C4-2B (cell line): ENCODE results near the gene ATG9B.

ENCODE experiments used
- H3K27ac ChIP-seq: fragments of 450-650 bp; 2 replicates; pipeline ENCODE4 v1.5.1; 2017
- CTCF ChIP-seq: fragments of 450-650 bp; conservative IDR thresholded peaks from 2 replicates; pipeline ENCODE4 v1.5.1; 2017; ENCODE audit warnings: mild to moderate bottlenecking
- ZFX ChIP-seq: fragments of 450-650 bp; IDR thresholded peaks from 2 replicates; pipeline ENCODE4 v1.6.1; 2017

Gene ATG9B

GRCh38 chr7:151006590-151007300 lies 17.5 kb downstream of the ATG9B start:
- H3K27ac ChIP-seq: no peak overlapping the region
- TF ChIP-seq ZFX (no peak), CTCF (no peak)

- TF ChIP-seq CTCF (no peak), ZFX (no peak)
- H3K27ac ChIP-seq: no peak overlapping the region
Measured at GRCh38 chr7:151005566-151005965, 18.7 kb downstream of the ATG9B start.

- TF ChIP-seq ZFX (no peak), CTCF (no peak)
- H3K27ac ChIP-seq: no peak overlapping the region
Measured at GRCh38 chr7:151003572-151003971, 20.7 kb downstream of the ATG9B start.

DNA sequence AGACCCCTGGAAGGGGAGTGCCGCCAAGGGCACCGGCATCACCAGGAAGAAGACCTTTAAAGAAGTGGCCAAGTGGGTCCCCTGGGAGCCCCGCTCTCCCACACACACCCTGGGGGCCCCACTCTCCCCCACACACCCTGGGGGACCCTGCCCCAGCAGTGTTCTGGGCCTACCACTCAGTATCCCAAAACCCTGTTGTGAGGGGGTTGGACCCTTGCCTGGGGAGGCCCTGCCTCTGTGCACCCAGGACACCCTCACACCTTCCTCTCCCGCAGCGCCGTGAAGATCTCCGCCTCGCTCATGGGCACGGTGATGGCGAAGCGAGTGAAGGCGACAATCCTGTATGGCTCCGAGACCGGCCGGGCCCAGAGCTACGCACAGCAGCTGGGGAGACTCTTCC lies 22.7 kb downstream of the ATG9B start:
- no peak for TF ChIP-seq CTCF
- no peak for TF ChIP-seq ZFX
- H3K27ac ChIP-seq: no peak overlapping the region

DNA sequence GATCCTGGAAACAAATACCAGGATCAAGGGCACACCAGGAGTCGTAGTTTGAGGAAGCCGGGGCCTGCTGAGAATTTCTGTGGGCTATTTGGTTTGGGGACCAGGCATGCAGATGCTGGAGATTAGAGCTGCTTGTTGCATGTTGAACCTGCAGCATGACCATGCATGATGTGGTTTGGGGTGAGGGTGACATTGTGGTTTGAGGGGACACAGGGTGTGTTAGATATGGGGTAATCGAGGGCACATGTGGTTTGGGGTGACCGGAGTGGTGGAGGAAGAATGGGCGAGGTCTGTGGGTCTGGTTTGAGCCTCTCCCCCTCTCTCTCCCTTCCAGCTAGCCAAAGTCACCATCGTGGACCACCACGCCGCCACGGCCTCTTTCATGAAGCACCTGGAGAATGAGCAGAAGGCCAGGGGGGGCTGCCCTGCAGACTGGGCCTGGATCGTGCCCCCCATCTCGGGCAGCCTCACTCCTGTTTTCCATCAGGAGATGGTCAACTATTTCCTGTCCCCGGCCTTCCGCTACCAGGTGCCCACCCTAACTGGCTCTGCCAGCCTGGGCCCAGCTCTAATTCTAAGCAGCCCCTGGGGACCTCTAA lies 23.3 kb downstream of the ATG9B start:
- no peak overlapping the region for H3K27ac ChIP-seq
- no peak for TF ChIP-seq CTCF
- no peak for TF ChIP-seq ZFX

GRCh38 chr7:150999497-151000230 lies 24.6 kb downstream of the ATG9B start:
- TF ChIP-seq ZFX (no peak), CTCF (no peak)
- H3K27ac ChIP-seq: no peak overlapping the region

DNA sequence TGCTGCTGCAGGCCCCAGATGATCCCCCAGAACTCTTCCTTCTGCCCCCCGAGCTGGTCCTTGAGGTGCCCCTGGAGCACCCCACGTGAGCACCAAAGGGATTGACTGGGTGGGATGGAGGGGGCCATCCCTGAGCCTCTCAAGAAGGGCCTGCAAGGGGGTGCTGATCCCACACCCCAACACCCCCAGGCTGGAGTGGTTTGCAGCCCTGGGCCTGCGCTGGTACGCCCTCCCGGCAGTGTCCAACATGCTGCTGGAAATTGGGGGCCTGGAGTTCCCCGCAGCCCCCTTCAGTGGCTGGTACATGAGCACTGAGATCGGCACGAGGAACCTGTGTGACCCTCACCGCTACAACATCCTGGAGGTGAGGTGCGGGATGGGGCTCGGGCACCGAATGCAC lies 25.3 kb downstream of the ATG9B start:
- TF ChIP-seq CTCF (no peak), ZFX (no peak)
- H3K27ac ChIP-seq: no peak overlapping the region
